NT2/D1 (cell line): ENCODE results near the gene DNAJB13.

ENCODE experiments used
- DNase-seq: peaks from one replicate; pipeline ENCODE4 v3.0.0-alpha.2; 2011; ENCODE audit warnings: low read depth, low spot score
- H3K27me3 ChIP-seq: 2 replicates; pipeline ENCODE4 v1.6.0; 2011; ENCODE audit warnings: mild to moderate bottlenecking; ENCODE audit not compliant: insufficient read length, insufficient read depth
- H3K36me3 ChIP-seq: 2 replicates; pipeline ENCODE4 v1.6.1; 2011; ENCODE audit warnings: mild to moderate bottlenecking, low read length, mixed read lengths; ENCODE audit not compliant: insufficient read depth, insufficient read length
- H3K4me1 ChIP-seq: 2 replicates; pipeline ENCODE4 v1.5.1; 2011; ENCODE audit not compliant: insufficient read depth, insufficient read length
- H3K4me3 ChIP-seq: 2 replicates; pipeline ENCODE4 v1.5.1; 2011; ENCODE audit warnings: low read depth; ENCODE audit not compliant: insufficient read length
- H3K9ac ChIP-seq: 2 replicates; pipeline ENCODE4 v1.6.0; 2011; ENCODE audit warnings: low read depth; ENCODE audit not compliant: insufficient read length
- H3K9me3 ChIP-seq: 2 replicates; pipeline ENCODE4 v1.5.1; 2011; ENCODE audit warnings: mild to moderate bottlenecking, low read length; ENCODE audit not compliant: insufficient read depth
- SUZ12 ChIP-seq: IDR thresholded peaks from 2 replicates; pipeline ENCODE4 v1.6.1; 2011; ENCODE audit not compliant: insufficient read length, insufficient read depth; ENCODE audit errors: extremely low read depth
- YY1 ChIP-seq: IDR thresholded peaks from 2 replicates; pipeline ENCODE4 v1.6.1; 2011; ENCODE audit not compliant: insufficient read length, insufficient read depth
- ZNF274 ChIP-seq: IDR thresholded peaks from 2 replicates; pipeline ENCODE4 v1.6.1; 2011; ENCODE audit warnings: mild to moderate bottlenecking, low read depth, low read length

Gene DNAJB13

DNA sequence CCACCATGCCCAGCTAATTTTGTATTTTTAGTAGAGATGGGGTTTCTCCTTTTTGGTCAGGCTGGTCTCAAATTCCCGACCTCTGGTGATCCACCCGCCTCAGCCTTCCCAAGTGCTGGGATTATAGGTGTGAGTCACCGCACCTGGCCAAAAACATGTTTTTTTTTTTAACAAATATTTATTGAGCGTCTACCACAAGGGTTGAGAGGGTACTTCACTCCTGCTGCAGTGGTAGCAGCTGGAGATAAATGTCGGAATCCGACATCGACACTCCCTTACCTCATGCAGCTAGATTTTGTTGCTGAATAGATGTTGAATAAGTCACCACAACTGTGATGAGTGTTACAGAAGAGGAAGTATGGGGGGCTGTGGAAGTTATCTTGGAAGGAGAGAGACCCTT lies 971 bp downstream of the DNAJB13 start:
- Histone ChIP-seq H3K4me3 (no peak overlapping the region), H3K4me1 (no peaks in the 10 kb centered on the region), H3K9me3 (peaks cover 7% of the 10 kb centered on the region; the same call in 1 of the 2 replicates), H3K36me3 (no peaks in the 10 kb centered on the region), H3K27me3 (no peaks in the 10 kb centered on the region), H3K9ac (no peak overlapping the region)
- no peak for DNase-seq
- no peak for TF ChIP-seq SUZ12
- no peak for TF ChIP-seq YY1
- TF ChIP-seq ZNF274 = no peak

DNA sequence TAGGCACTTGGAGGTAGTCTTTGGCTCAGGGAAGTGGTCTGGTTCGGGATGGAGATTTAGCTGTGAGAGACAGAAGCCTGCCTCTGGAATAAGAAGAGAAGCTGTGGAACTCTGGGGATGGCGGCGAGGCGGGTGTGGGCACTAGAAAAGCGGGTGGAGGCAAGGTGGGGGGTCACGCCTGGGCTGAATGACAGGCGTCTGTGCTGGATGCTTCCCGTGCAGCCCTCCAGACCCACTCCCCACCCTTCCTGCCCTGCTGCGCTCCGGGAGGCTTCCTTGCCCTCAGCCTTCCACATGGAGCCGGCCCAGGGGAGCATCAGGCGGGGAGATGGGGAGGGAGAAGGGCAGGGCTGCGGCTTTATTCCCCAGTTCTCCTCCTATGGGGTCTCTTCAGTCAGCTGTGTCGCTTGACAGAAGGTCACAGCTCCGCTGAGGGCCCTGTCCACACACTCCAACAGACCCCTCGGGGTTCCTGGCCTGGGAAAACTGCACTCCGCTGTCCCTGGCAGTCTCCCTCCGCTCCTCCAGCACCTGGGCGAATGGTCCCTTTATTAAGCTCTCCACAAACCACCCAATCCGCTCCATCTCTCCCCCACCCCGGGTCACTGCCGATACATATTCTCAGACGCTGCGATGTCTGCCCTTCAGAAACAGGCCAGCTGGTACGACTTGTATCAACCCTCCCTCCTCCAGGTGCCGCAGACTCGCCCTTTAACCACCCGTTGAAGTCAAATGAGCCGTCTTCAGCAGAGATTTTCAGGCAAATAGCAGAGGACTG lies 6.2 kb downstream of the DNAJB13 start:
- Histone ChIP-seq H3K27me3 (no peaks in the 10 kb centered on the region), H3K4me3 (no peak overlapping the region), H3K36me3 (no peaks in the 10 kb centered on the region), H3K9ac (no peak overlapping the region), H3K4me1 (no peaks in the 10 kb centered on the region), H3K9me3 (0 out of 2 replicates have a peak, but pooled peaks cover 3% of the 10 kb centered on the region)
- TF ChIP-seq SUZ12 = no peak
- no peak for TF ChIP-seq ZNF274
- no peak for TF ChIP-seq YY1
- no peak for DNase-seq

- no peak overlapping the region for H3K9ac ChIP-seq
- H3K4me3 ChIP-seq = no peak overlapping the region
- H3K9me3 ChIP-seq = 0 out of 2 replicates have a peak, but pooled peaks cover 3% of the 10 kb centered on the region
- no peaks in the 10 kb centered on the region for H3K4me1 ChIP-seq
- H3K36me3 ChIP-seq = no peaks in the 10 kb centered on the region
- no peak for DNase-seq
- no peaks in the 10 kb centered on the region for H3K27me3 ChIP-seq
- TF ChIP-seq SUZ12 = no peak
- no peak for TF ChIP-seq ZNF274
- TF ChIP-seq YY1 = no peak
These were observed 7.0 kb downstream of the DNAJB13 start for GRCh38 chr11:73957654-73958361.

DNA sequence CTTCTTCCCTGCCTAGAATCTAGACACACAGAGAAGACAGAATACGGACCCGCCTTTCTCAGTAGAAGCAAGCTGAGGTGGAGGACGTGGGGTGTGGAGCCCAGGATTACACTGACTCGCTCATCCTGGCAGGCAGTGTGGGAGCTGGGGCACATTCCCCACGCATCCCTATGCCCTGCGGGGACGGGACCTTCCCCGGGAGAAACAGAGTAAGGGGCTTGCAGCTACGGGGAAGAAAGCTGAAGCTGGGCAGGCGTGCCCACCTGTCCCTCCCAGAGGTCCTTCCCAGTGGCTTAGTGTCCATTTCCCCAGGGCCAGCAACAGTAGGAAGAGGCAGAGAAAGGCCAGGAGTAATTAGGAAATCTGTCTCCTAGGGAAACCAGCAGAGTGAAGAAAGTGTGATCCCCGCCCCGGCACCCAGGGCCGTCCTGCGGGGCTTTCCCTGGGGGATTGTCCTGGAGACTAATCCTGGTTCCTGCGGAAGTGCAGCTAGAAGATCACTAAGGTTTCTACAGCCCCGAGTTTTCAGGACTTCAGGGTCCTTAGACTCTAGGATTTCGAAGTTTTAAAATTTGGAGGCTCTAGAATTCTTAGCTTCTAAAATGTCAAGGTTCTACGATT lies 7.8 kb downstream of the DNAJB13 start:
- no peak for TF ChIP-seq SUZ12
- no peak for TF ChIP-seq ZNF274
- no peak for TF ChIP-seq YY1

DNA sequence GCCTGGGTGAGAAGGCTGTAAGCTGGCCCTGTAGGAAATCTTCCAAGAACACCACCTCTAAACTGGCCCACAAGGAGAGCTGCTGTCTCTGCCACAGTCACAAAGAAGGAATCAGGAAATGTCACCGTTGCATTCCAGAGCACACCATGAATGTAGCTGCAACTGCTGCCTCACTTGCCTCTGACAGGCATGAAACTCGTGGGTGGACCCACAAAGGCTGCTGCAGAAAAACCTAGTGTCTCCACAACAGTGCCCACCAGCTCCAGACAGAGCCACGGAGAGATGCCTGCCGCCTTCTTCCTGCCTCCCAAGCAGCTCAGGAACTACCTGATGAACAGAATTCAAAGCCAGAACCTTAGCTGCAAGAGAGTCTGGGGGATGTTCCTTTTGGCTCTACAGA lies 10.5 kb downstream of the DNAJB13 start:
- H3K27me3 ChIP-seq = no peaks in the 10 kb centered on the region
- H3K4me3 ChIP-seq = no peak overlapping the region
- 0 out of 2 replicates have a peak, but pooled peaks cover 3% of the 10 kb centered on the region for H3K9me3 ChIP-seq
- no peaks in the 10 kb centered on the region for H3K4me1 ChIP-seq
- TF ChIP-seq ZNF274 (no peak), SUZ12 (no peak), YY1 (no peak)
- no peaks in the 10 kb centered on the region for H3K36me3 ChIP-seq
- H3K9ac ChIP-seq = no peak overlapping the region
- no peak for DNase-seq

More for the DNA sequence above, 7.8 kb downstream of the DNAJB13 start:
- H3K27me3 ChIP-seq = no peaks in the 10 kb centered on the region
- no peak for DNase-seq
- no peaks in the 10 kb centered on the region for H3K4me1 ChIP-seq
- H3K9ac ChIP-seq = no peak overlapping the region
- no peaks in the 10 kb centered on the region for H3K36me3 ChIP-seq
- H3K9me3 ChIP-seq = 0 out of 2 replicates have a peak, but pooled peaks cover 3% of the 10 kb centered on the region
- no peak overlapping the region for H3K4me3 ChIP-seq

DNA sequence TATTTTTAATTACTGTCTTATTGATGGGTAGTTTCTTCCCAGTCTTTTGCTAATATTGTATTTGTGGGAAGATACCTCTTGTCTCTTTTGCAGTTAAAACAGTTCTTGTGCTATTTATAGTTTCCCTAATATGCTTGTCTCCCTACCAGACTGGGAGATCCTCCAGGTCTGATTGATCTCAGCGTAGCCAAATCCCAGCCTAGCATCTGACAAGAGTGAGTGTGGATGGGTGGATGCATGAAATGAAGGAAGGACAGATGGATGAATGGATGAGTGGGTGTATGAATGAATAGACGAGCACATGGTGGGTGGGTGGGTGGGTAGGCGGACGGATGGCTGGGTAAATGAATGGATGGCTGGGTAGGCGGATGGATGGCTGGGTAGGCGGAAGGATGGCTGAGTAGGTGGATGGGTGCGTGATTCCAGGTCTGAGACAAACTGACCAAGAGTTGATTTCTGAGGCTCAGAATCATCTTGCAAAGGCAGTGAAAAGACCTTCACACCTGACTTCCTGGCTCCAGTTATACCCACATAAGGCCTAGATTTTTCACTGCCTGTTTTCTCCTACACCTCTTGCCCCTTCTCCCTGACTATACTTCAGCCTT lies 11.4 kb downstream of the DNAJB13 start:
- no peaks in the 10 kb centered on the region for H3K36me3 ChIP-seq
- no peaks in the 10 kb centered on the region for H3K27me3 ChIP-seq
- H3K9ac ChIP-seq = no peak overlapping the region
- H3K4me3 ChIP-seq = no peak overlapping the region
- no peaks in the 10 kb centered on the region for H3K4me1 ChIP-seq
- H3K9me3 ChIP-seq = 0 out of 2 replicates have a peak, but pooled peaks cover 3% of the 10 kb centered on the region
- DNase-seq = no peak
- TF ChIP-seq SUZ12 (no peak), ZNF274 (no peak), YY1 (no peak)

DNA sequence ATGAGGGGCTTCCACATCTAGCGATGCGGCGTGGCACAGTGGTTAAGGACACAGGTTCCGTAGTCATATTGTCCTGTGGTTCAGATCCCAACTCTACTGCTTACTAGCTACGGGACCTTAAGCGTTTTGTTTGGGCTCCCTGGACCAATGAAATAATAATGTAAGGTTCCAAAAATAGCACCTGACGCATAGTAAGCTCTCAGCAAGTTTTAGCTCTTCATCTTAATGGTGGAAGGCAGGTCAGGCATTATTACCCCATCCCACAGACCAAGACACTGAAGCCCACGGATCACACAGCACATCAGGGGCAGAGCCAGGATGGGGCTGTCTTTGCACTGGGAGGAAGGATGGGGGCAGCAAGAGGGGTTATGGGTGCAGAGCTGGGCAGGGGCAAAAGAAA lies 13.0 kb downstream of the DNAJB13 start:
- Histone ChIP-seq H3K27me3 (no peaks in the 10 kb centered on the region), H3K36me3 (no peaks in the 10 kb centered on the region), H3K4me1 (no peaks in the 10 kb centered on the region), H3K9me3 (0 out of 2 replicates have a peak, but pooled peaks cover 3% of the 10 kb centered on the region), H3K9ac (no peak overlapping the region), H3K4me3 (no peak overlapping the region)
- TF ChIP-seq ZNF274 = no peak
- TF ChIP-seq SUZ12 = no peak
- no peak for TF ChIP-seq YY1
- DNase-seq = no peak
